Measurements from ENCODE around the gene MRPL12. TPM values are rescaled to one million over a fixed set of nuclear protein-coding genes. Genes with fewer than 3 reads are reported as not detected.

MRPL12 gene
- total and polyA plus RNA-seq, 2 donors from 2014 or later, result 52.4 to 251 TPM

DNA sequence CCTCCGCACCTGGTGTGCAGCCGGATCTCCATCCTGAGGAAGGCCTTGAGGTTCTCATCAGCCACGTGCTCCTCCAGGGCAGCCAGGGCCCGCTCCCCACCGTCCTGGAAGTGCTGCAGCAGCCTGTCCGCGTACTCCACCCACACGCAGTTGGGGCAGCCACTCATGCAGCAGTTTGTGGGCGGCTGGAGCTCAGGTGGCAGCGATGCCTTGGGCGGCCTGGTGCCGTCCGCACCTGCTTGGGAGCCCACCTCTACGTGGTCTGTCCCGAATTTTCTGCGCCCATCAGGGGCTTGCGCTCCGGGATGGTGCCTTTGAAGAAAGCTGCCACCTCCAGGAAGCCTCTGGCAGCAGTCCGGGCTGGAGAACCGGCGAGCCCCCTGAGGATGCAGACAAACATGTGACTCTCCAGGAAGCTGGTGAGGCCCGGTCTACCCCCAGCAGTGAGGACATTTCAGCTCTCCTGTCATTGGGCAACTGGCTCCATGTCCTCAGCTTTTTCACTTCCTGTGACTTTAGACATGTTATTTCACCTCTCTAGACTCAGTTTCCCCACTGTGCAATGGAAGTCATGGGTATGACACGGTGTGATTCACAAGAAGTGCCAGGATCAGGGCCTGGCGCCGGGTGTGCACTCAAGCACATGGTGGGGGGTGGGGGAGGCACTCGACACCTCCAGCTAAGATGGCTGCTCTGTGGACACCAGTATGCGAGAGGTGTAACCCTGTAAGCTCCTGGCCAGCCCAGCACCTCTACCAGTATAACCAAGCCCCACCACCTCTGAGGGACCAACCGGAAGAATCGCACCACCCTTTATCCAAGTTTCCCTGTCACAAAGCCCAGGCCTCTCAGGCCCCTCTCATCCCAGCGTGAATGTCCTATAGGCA, 37.7 kb upstream of the MRPL12 start:
- peaks cover 0 to 18% (median 0%) of the 10 kb centered on the region in 3 donors for H3K4me1 ChIP-seq (ENCODE audit: control insufficient read depth in 2 of 3, insufficient read depth in 2 of 3, low read depth in 1 of 3, low read length in 3 of 3)
- H3K4me3 ChIP-seq (ENCODE audit: low read length in 3 of 3), result peak overlapping the region; percentile 78 to 83 (median 80)
- FAIRE-seq (no peak), DNase-seq (peak in 2 of 5 donors; percentile 39 to 75)
- peak overlapping the region in 1 of 2 donors; percentile 58 for H3K27ac ChIP-seq (ENCODE audit: low read depth in 2 of 2, low read length in 2 of 2)
- peaks cover 0 to 10% (median 0%) of the 10 kb centered on the region in 3 donors for H3K36me3 ChIP-seq (ENCODE audit: control insufficient read depth in 2 of 3, insufficient read depth in 3 of 3, low read length in 3 of 3)
- TF ChIP-seq, protein P1, sequence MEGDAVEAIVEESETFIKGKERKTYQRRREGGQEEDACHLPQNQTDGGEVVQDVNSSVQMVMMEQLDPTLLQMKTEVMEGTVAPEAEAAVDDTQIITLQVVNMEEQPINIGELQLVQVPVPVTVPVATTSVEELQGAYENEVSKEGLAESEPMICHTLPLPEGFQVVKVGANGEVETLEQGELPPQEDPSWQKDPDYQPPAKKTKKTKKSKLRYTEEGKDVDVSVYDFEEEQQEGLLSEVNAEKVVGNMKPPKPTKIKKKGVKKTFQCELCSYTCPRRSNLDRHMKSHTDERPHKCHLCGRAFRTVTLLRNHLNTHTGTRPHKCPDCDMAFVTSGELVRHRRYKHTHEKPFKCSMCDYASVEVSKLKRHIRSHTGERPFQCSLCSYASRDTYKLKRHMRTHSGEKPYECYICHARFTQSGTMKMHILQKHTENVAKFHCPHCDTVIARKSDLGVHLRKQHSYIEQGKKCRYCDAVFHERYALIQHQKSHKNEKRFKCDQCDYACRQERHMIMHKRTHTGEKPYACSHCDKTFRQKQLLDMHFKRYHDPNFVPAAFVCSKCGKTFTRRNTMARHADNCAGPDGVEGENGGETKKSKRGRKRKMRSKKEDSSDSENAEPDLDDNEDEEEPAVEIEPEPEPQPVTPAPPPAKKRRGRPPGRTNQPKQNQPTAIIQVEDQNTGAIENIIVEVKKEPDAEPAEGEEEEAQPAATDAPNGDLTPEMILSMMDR (IDR thresholded peaks at IDR 0.05; ENCODE audit: borderline replicate concordance, extremely low read depth, insufficient read depth), result no peak
- peak overlapping the region; percentile 32 to 79 (median 57) for H3K9ac ChIP-seq (ENCODE audit: low read length in 3 of 3)
- intact Hi-C loops (cut with DNase I), result no loop called here
- H3K9me3 ChIP-seq (ENCODE audit: control insufficient read depth in 2 of 3, insufficient read depth in 1 of 3, low read length in 3 of 3), result no peaks in the 10 kb centered on the region
- H3K27me3 ChIP-seq (ENCODE audit: control insufficient read depth, insufficient read depth, low read length), result no peaks in the 10 kb centered on the region

DNA sequence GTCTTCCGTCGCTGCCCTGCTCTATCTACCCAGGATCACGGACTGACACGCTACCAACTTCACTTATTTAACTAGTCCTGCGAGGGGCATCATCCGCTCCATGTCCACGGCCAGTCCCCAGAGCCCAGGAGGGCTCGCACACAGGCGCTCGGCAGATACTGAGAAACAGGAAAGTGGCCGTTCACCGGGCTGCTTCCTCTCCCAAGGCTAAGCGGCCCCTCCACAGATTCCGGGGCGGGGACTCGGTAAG, 37.1 kb upstream of the MRPL12 start:
- H3K4me3 ChIP-seq (ENCODE audit: low read length in 3 of 3), result peak overlapping the region; percentile 78 to 83 (median 80)
- intact Hi-C loops (cut with DNase I), result no loop called here
- H3K9ac ChIP-seq (ENCODE audit: low read length in 3 of 3), result peak overlapping the region; percentile 32 to 79 (median 57)
- DNase-seq (peak in 2 of 5 donors; percentile 60 to 78), FAIRE-seq (no peak)
- H3K4me1 ChIP-seq (ENCODE audit: control insufficient read depth in 2 of 3, insufficient read depth in 2 of 3, low read depth in 1 of 3, low read length in 3 of 3), result peaks cover 0 to 18% (median 0%) of the 10 kb centered on the region in 3 donors
- TF ChIP-seq, protein P1 (IDR thresholded peaks at IDR 0.05; ENCODE audit: borderline replicate concordance, extremely low read depth, insufficient read depth), result no peak
- no peaks in the 10 kb centered on the region for H3K27me3 ChIP-seq (ENCODE audit: control insufficient read depth, insufficient read depth, low read length)
- no peaks in the 10 kb centered on the region for H3K9me3 ChIP-seq (ENCODE audit: control insufficient read depth in 2 of 3, insufficient read depth in 1 of 3, low read length in 3 of 3)
- H3K27ac ChIP-seq (ENCODE audit: low read depth in 2 of 2, low read length in 2 of 2), result peak overlapping the region; percentile 58 to 61
- H3K36me3 ChIP-seq (ENCODE audit: control insufficient read depth in 2 of 3, insufficient read depth in 3 of 3, low read length in 3 of 3), result peaks cover 0 to 10% (median 0%) of the 10 kb centered on the region in 3 donors

DNA sequence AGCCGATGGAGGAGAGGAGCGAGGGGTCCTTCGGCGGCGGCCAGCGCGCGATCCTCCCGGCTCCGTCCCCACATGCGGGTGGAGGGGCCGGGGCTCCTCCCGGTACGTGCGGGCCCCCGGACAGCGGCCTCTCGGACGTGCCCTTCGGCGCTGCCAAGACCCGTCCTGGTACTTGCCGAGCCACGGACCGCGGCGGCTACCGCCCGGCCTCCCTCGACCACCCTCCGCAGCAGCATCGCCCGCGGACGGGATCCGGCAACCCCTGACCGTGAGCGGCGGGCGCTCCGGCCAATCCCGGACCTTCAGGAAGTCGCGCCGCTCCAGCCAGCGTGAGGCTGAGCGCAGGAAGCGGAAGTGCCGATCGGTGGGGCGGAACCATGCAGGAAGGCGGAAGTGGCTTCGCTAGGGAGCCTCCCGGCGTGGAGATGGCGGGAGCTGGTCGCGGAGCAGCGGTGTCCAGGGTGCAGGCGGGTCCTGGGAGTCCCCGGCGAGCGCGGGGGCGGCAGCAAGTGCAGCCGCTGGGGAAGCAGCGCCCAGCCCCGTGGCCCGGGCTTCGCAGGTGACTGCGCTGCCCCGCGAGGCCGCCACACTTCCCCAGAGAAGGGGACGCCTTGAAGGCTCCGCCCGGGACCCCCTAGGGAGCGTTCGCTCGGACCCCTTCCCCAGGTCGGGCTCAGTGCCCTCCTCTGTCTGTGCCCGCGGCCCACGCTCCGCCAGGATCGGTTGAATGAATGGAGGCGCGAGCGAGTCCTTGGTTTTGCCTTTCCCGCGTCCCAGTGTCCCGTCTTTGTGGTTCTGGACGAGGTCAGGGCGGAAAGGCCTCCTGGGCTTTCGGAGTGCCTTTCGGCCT, 36.6 kb upstream of the MRPL12 start, which contains the start of the genes CCDC137 and OXLD1:
Gene CCDC137 (plus strand): TSS at position 396 of the 850 bp plus-strand sequence. CDS start 30 bp downstream, at position 426.
Gene OXLD1 (minus strand): TSS at position 264 of the 850 bp plus-strand sequence. CDS start 28 bp downstream, at position 236.
- DNase-seq, result peak; percentile 97 to 99 (median 98)
- peaks cover 0 to 14% (median 3%) of the 10 kb centered on the region in 3 donors for H3K36me3 ChIP-seq (ENCODE audit: control insufficient read depth in 2 of 3, insufficient read depth in 3 of 3, low read length in 3 of 3)
- FAIRE-seq, result no peak
- peak within 1 kb of the TSS; percentile 78 to 83 (median 80) for H3K4me3 ChIP-seq (ENCODE audit: low read length in 3 of 3)
- no peaks in the 10 kb centered on the region for H3K9me3 ChIP-seq (ENCODE audit: control insufficient read depth in 2 of 3, insufficient read depth in 1 of 3, low read length in 3 of 3)
- H3K4me1 ChIP-seq (ENCODE audit: control insufficient read depth in 2 of 3, insufficient read depth in 2 of 3, low read depth in 1 of 3, low read length in 3 of 3), result peaks cover 0 to 18% (median 0%) of the 10 kb centered on the region in 3 donors
- peak within 1 kb of the TSS; percentile 32 to 79 (median 57) for H3K9ac ChIP-seq (ENCODE audit: low read length in 3 of 3)
- TF ChIP-seq, protein P1 (IDR thresholded peaks at IDR 0.05; ENCODE audit: borderline replicate concordance, extremely low read depth, insufficient read depth), result no peak
- intact Hi-C loops (cut with DNase I), result no loop called here
- H3K27ac ChIP-seq (ENCODE audit: low read depth in 2 of 2, low read length in 2 of 2), result peak within 1 kb of the TSS; percentile 58 to 61
- no peaks in the 10 kb centered on the region for H3K27me3 ChIP-seq (ENCODE audit: control insufficient read depth, insufficient read depth, low read length)
